ENCODE data around the gene CRYBB2.
"Not testable (repeated sequence)": the region's sequence is repeated elsewhere in the genome, so short reads cannot be mapped to it uniquely, and the experiment has no call there.

The CRYBB2 gene, protein sequence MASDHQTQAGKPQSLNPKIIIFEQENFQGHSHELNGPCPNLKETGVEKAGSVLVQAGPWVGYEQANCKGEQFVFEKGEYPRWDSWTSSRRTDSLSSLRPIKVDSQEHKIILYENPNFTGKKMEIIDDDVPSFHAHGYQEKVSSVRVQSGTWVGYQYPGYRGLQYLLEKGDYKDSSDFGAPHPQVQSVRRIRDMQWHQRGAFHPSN

DNA sequence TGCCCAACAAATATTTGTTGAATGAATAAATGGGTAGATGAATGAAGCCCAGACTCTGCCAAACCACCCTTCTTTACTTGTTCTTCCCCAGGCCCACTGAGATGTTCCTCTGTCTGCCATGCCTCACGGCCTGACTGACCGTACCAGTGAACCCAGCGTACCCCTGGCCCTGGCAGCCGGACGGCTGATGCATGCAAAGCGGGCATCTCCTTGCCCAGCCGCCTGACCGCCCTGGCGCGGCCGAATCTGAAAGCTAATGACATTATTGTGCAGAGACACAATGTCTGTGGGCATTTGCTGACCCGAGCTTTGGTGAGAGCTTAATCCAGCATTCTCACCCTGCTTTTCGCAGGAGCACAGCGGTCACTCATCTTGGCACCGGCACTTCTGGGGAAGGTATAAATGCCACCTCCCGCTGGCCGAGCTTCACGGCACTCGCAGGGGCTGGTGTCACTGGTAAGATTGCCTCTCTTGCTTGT, at the start of gene CRYBB2:
Gene CRYBB2 (plus strand): TSS at position 429 of the 479 bp plus-strand sequence. CDS start 1,791 bp downstream, outside the sequence.
- no peak for DNase-seq

DNA sequence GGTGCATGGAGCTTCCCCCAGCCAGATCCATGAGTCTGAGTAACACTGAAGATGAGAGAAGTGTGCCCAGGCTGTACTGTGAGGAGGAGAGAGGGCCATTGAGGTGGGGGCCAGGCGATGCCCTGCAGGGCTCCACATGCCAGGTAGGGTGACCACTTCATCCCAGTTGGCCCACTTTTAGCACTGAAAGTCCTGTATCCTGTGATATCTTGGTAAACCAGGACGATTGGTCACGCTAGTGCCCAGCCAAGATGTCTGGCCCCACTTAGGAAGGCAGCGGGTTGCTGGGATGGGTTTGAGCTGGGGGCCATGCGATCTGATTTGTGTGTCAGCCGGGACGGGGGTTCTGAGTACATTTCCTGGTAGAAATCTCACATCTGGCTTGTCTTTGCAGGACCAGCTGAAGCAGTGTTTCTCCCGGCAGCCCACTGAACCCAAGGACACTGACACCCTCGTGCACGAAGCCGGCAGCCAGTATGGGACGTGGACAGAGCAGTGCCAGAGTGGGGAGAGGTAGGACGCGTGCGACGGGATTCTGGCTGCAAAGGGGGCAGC, 48.9 kb upstream of the CRYBB2 start:
- no peak for DNase-seq

DNA sequence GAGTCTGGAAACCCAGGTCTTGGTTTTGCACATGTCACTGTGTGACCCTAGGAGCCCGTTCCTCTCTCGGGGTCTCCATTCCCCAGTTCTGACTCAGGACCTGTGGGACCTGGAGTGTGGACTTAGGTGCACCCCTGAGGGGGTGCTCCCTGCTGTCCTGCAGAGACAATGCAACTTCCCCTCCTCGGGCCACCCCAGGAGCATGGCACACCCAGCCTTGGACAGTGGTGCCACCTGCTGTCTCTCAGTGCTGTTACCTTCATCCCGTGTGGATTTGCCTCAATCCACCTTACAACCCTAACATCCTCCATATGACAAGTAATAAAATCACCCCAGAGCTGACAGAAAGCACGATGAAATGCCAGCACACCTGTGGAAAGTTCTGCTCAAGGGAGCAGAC, 47.3 kb upstream of the CRYBB2 start:
- no peak for DNase-seq

DNA sequence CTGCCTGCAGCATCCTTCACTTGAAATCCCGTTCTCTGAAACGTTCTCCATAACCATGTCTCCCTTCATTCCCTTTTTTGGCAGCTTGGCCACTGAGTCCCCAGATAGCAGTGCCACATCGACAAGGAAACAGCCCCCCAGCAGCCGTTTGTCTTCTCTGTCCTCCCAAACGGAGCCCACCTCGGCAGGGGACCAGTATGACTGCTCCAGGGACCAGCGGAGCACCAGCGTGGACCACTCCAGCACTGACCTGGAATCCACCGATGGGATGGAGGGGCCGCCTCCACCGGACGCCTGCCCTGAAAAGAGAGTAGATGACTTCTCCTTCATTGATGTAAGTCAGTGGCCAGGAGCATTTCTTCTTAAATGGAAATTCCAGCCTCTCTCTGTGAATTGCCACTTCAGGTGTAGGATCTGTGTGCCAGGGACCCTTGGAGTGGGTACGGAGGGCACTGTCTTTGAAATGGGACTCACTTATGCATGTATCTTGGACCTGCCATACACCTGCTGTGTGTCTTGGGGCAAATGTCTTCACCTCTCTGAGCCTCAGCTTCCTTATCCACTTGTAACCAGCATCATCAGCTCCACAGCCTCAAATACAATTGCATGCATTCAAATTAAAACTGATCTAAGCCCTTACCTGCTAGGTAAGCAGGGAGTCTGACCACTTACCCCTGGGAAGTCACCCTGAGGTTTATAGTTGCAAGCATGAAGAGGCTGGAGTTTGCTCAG, 45.1 kb upstream of the CRYBB2 start:
- DNase-seq = no peak

DNA sequence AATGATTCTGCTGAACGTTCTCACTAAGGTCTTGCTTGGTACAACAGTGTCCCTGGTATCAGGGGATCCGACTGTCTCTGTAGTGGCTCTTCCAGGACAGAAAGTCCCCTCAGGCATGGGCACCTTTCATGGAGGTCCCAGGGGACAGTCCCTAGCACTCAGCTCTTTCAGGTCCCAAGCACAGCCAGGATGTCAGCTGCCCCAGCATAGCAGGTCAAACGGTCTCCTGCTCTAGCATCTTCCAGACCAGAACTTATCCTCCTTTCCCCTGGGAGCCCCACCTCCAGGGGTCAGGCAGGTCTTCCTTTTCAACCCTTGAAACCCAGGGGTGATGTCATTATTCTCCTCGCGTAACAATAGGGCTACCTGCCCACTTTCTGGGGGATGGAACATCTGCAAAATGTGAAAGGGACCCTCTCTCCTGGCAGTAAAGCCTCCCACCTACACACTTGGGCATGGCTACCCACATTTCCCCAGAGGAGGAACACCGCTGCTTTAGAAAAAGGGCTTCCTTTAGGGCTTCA, 44.5 kb upstream of the CRYBB2 start:
- DNase-seq = no peak

DNA sequence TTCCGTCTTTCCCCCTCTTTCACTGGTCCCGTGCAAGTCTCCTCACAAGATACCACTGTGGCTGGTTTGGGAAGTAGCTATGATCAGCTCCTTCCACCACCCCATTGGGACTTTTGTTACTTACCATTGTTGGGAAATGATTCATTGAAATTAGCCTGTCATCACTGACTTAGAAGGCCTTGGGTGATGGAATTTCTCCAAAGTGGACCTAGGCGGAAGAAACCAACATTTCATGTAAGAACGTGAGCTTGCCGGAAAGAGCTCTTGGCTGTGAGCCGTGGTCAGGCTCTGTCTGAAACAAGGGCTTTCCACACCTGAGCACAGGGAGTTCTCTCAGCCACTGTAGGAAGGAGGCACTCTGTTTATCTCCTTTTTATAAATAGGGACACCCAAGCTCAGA, 43.3 kb upstream of the CRYBB2 start:
- no peak for DNase-seq

DNA sequence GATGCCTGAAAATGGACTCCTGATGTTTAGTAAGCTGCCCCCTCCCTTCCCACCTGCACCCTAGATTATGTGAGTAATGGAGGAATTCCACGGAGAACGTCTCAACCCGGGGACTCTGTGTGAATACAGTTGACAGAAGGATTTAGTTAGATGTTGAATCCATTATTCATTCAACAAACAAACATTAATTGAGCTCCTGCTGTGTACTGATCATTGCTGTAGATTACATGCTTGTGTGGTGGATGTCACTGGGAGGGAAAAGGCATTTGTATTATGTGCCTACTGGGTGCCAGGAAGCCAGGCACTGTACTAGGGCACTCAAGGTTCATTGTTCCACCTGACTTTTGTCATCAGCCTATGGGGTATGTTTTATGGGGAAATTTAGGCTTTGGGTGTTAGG, 42.6 kb upstream of the CRYBB2 start:
- DNase-seq = no peak

DNA sequence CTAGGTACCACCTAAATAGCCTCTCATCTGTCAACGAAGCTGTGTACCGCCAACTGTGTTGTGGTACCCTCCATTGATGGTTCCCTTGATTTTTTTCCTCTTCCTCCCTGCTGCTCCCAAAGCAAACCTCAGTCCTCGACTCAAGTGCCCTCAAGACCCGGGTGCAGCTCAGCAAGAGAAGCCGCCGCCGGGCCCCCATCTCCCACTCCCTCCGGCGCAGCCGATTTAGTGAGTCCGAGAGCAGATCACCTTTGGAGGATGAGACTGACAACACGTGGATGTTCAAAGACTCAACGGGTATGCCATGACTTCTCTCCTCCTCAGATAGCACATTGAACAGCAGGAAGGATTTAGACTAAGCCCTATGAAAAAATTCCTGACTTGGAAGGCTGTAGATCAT, 42.2 kb upstream of the CRYBB2 start:
- no peak for DNase-seq

DNA sequence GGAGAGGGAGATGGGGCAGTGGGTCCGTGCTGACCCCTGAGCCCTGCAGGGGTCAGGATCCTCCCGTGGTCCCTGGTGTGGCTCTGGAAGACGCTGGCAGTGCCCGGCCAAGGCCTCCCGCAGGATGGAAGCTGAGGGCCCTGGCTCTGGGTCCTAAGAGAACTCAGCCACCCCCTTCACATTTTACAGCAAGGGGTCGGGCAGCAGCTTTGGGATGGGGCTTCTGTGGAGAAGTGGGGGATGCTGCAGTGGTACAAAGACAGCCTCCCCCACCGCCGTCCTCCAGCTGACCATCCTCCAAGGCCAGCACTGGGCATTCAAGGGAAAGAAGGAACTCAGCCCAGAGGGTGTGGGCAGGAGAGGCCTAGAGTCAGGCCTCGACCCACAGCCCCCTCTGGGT, 41.5 kb upstream of the CRYBB2 start:
- no peak for DNase-seq

DNA sequence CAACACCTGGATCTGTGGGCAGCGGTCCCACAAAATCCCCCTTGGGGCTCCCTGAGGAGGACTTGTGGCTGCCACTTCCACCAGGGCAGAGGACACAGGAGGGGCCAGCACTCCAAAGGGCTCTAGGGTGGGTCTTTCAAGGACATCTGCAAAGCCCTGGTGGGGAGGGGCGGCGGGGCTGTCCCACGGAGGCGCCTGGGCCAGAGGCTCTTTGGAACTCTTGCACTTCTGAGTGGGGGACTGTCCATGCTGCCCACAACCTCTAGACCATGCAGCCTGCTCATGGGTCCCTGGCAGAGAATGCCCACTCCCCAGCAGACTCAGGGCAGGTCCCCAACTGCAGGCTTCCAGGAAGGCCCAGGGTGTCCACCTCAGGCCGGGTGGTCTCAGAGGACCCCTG, 41.1 kb upstream of the CRYBB2 start:
- not testable (repeated sequence) for DNase-seq

DNA sequence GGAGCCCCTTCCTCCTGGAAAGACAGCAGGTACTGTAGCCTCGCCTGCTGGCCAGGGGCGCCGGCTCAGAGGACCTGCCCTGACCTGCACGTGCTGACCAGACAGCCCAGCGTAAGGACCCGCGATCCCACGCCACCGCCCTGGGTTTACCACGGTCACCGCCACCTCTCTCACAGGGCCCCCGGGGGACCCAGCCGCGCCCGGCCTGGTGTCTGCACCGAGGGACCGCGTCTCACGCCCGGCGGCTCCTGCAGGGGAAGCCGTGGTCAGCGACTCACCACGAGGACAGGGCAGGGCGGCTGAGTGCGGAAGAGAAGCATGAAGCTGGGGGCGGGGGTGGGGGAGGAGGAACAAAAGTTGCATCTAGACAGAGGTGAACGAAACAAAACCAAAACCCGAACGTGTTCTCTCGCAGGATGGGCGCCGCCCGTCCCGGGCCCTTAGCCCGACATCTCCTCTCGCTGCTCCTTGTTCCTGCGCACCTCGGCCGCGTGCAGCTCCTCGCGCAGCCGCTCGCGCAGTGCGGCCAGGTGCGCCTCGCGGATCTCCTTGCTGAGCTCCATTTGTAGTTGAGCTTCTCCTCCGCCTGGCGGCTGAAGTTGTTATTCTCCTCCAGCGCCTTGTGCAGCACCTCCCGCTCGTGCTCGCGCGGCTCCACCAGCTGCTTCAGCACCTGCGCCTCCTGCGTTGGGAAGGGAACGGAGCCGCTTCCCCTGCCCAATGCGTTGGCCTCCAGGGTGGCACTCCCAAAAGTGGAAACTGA, 40.4 kb upstream of the CRYBB2 start:
- DNase-seq = not testable (repeated sequence)

DNA sequence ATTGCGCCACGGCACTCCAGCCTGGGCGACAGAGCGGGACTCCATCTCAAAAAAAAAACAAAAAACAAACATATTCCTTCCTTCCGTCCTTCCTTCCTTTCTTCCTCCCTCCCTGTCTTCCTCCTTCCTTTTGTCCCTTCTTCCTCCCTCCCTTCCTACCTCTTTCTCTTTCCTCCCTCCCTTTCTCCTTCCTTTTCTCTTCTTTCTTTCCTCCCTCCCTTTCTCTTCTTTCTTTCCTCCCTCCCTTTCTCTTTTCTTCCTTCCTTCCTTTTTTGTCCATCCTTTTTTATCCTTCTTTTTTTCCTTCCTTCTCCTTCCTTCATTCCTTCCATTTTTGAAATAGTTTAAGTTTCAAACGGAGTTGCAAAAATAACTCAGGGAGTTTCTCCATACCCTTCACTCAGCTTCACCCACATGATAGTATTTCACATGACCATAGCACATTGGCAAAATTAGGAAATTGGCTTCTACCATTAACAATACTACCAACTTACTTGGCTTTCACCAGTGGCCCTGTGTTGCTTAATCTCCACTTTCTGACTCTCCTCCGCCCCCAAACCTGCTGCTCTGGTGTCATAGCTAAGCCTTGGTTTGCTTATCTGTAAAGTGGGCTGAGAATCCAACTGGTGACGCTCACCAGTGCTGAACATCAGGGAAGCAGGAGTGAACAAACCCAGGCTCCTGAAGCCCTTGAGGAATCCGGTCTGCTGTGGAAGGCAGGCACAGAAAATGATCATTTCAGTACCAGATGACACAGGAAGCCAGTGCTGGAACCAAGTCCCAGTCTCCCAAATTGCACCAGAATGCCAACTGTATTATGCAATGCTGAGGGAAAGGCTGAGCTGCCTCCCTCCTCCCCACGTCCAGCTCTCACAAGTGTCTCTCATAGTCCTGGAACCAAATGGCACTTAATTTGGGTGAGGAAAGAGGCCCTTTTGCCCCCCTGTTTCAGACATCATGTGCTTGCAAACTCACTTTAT, 37.0 kb upstream of the CRYBB2 start:
- no peak for DNase-seq

DNA sequence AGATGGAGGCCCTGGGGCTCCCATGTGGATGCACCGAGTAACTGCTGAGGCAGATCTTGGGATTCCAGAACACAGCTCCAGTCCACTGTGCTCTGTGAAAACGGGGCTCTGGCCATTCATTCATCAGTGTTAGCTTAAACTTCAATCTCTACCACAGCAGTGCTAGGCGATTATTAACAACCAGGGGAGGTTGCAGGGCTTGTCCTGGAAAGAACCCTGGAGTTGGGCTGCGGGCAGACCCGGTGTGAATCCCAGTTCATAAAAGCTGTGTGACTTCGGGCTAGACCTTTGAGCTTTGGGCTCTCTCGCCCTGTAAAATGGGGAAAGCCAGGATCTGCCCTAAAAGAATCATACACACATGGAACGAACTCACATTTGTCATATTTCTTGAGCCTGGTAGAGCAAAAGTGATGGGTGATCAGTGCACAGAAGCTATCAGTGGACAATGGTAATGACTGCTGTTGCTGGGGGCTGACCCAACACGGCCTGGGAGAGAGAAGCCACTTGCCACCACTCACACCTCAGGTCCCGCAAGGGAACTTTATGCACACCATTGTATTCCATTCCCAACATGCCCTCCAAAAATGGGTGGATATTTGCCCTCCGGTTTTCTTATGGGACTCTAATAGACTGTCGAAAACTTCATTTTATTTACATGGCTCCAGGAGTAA, 35.4 kb upstream of the CRYBB2 start:
- DNase-seq = no peak

DNA sequence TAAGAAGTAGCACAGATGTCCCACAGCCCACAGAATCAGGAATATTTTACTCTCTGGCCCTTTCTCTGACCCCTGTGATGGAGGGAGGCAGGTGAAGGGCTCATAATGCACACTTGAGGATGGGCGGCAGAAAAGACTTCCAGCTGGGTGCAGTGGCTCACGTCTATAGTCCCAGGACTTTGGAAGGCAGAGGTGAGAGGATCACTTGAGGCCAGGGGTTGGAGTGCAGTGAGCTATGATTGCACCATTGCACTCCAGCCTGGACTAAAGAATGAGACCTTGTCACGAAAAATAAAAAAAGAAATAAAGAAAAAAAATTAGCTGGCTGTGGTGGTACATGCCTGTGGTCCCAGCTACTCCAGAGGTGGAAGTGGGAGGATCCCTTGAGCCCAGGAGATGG, 33.3 kb upstream of the CRYBB2 start:
- DNase-seq = no peak

DNA sequence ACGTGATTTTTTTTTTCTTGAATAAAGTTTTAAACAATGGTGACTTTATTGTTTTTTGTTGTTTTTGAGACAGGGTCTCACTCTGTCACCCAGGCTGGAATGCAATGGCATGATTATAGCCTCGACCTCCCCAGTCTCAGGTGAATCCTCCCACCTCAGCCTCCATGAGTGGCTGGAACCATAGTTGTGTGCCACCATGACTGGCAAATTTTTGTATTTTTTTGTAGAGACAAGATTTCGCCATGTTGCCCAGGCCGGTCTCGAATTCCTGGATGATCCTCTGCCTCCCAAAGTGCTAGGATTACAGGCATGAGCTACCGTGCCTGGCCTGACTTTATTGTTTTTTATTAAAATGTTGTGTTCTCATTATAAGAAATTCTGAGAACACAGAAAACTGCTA, 32.0 kb upstream of the CRYBB2 start:
- no peak for DNase-seq

DNA sequence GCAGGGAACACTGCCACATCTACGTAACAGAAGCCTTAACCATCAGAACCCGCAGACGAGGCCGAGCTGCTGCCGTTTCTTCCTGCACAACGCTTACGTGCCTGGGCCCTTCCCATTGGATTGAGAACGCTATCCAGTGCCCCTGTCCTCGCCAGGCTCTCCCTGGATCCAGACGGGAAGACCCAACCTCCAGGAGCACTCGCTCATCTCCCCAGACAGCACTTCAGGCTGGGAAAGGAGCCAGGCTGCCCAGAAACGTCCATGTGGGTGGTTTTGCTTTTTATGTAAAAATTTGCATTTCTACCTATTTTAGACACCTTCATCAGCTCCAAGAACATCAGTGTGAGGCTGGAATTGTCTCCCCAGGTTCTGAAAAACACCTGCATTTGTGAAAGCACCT, 27.0 kb upstream of the CRYBB2 start:
- no peak for DNase-seq

DNA sequence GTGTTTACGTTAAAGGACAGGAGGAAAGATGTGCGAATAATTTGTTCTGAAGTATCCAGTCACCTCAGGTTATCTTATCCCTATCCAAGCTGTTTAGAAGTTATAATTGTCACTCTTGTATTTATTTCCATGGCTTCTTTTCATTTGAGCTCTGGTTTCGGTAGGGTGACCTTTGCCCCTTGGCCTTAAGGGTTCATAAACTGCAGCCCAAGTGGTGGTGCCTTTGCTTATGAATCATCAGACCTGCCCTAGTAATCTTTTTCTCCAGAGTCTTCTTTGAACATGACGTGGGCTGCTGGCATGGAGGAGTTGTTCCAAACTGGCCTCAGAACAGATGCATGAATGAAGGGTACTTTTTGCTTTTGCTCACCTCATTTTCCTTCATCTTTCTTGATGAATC, 26.3 kb upstream of the CRYBB2 start:
- no peak for DNase-seq

DNA sequence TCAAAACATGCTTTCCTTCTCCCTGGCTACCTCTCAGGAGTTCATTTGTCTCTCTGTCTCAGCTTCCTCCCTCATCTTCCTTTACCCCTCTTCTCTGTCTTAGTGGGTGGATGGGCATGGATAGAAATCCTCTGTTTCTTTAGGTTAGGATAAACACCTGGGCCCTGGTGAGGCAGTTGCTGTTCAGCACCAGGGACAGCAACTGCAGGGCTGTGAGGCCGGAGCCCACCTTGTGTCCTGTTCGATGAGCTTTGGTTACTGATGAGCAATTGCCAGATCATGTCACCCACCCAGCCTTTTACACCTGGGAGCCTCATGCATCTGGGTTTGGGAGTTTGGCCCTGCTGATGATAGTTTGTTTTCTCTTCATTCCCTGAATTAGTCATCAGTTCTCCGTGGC, 25.9 kb upstream of the CRYBB2 start:
- DNase-seq = no peak

DNA sequence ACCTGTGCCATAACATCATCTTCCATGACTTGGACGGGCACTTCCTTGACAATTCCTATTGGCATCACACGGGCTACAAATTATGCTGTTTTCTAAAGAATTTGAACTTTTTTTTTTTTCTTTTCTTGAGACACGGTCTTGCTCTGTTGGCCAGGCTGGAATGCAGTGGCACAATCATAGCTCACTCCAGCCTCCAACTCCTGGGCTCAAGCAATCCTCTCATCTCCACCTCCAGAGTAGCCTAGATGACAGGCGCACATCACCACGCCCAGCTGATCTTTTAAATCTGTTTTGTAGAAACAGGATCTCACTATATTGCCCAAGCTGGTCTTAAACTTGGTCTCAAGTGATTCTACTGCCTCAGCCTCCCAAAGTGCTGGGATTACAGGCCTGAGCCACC, 23.1 kb upstream of the CRYBB2 start:
- no peak for DNase-seq

DNA sequence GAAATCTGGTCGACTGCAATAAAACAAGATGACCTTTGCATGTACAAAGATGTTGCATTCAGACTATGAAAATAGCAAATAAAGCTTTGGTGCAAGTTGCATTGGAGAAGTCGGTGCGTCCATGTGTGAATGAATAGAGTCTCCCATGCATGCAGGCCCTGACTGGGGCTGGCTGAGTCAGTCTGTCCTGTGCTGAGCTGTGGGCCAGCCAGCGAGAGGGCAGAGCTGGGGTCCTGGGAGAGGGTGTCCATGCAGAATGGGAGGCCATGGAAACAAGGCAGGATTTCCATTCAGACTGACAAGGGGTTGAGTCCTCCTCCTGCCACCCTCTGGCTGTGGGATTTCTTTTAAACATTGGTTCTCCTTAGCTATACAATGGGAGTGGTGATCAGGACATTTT, 22.1 kb upstream of the CRYBB2 start:
- DNase-seq = no peak

DNA sequence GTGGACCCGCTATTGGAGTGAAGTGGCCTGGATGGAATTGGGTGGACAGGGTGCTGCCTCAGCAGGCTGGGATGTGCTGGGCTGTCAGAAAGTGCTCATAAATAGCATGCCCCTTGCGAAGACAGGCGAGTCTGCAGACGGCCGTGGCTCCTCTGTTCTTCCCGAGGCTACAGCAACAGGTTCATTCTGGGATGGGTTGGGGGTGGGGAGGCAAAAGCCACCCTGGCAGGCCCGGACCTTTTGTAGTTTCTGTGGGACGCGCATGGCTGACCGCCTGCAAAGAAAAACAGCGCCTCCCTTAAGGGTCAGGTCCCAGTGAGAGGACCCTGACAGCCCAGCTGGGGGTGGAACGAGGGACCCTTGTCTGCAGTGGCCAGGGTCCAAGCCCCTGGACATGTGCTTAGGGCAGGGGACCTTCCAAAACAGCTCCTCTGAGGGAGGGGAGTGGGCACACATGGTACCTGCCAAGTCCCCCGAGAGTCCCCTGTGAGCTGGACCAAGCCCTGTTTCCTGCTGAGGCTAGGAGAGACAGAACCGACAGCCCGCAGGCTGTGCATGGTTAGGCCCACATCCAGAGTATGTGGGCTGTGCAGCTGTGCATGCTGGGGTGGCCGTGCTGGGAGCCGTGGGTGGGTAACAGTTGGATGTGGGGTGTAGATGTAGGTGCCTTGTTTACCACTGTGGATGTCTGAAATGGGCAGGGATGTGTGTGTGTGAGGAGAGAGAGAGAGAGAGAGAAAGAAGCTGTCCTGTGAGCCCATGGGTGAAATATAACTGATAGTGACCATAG, 19.5 kb upstream of the CRYBB2 start, which contains the start of gene CRYBB3:
Gene CRYBB3 (plus strand): TSS at position 128 of the 790 bp plus-strand sequence. CDS start 1,539 bp downstream, outside the sequence.
- DNase-seq = no peak
